Thyroid gland (tissue), 4 donors: ENCODE results near the gene FALEC.

Source experiments
- CTCF ChIP-seq, 6 experiments: fragments of 200-600 bp in 3 of 6; fragments of 450-650 bp in 3 of 6; sonication (generic) in 3 of 6; IDR thresholded peaks; one replicate each; pipeline ENCODE4 v1.5.1; 2016 to 2019; ENCODE audit warnings: antibody characterized with exemption in 6 of 6, mild to moderate bottlenecking in 2 of 6, inconsistent platforms in 1 of 6, moderate library complexity in 1 of 6
- POLR2A ChIP-seq, 2 donors: fragments of 450-650 bp; IDR thresholded peaks; one replicate each; pipeline ENCODE4 v1.6.1; 2017; ENCODE audit warnings: antibody characterized with exemption in 2 of 2, mild to moderate bottlenecking in 2 of 2, moderate library complexity in 1 of 2

- TF ChIP-seq POLR2A (IDR thresholded peaks at IDR 0.05) = peak in 1 of 2 donors; percentile 20
- no peak for TF ChIP-seq CTCF (IDR thresholded peaks at IDR 0.05)
Measured at GRCh38 chr1:150564051-150564991, 48.8 kb downstream of the FALEC start.
